CD4-positive, alpha-beta T cell (primary cell): ENCODE results near the gene C1QL4. TPM values are rescaled to one million over a fixed set of nuclear protein-coding genes. Genes with fewer than 3 reads are reported as not detected.
A peak's percentile ranks its signal among the peaks of the same experiment; 100 is the strongest.

Experiments
- ATAC-seq: fragments of 200-7000 bp; cut with Tn5 transposase; one replicate; pipeline ENCODE4 v1.10.0; 2022; ENCODE audit warnings: mild to moderate bottlenecking; ENCODE audit not compliant: poor library complexity
- CTCF ChIA-PET: fragments of 350-600 bp; sonication (Branson Sonifier 250); formaldehyde crosslinking; loops from one replicate; lab custom pipeline; 2021; ENCODE audit warnings: antibody characterized with exemption, inconsistent platforms; lab: Charles Lee
- POLR2A ChIA-PET: fragments of 350-600 bp; sonication (Branson Sonifier 250); formaldehyde crosslinking; loops from one replicate; lab custom pipeline; 2021; ENCODE audit warnings: antibody characterized with exemption, inconsistent platforms; lab: Charles Lee
- DNase-seq, 14 experiments: peaks; one replicate each; pipeline ENCODE4 v3.0.0-alpha.2; 2013 to 2020; ENCODE audit warnings: mixed read lengths in 2 of 14
- H3K27ac ChIP-seq, 2 donors: one replicate each; pipeline versions ENCODE4 v1.5.1 to v1.7.0; 2013; ENCODE audit warnings: low read length in 2 of 2, low read depth in 1 of 2, mild to moderate bottlenecking in 1 of 2
- H3K27me3 ChIP-seq, 2 experiments: 1 replicate in 1 of 2; 2 replicates in 1 of 2; pipeline versions ENCODE4 v1.6.1 to v1.7.0; 2013; ENCODE audit warnings: low read length in 2 of 2, control low read depth in 1 of 2, mild to moderate bottlenecking in 1 of 2, moderate library complexity in 1 of 2; ENCODE audit not compliant: insufficient read depth in 2 of 2, control insufficient read depth in 1 of 2
- H3K36me3 ChIP-seq: one replicate; pipeline ENCODE4 v1.6.1; 2013; ENCODE audit warnings: low read length, control low read depth; ENCODE audit not compliant: insufficient read depth
- H3K4me1 ChIP-seq: one replicate; pipeline ENCODE4 v1.6.1; 2013; ENCODE audit warnings: low read length, control low read depth; ENCODE audit not compliant: insufficient read depth
- H3K4me3 ChIP-seq: one replicate; pipeline ENCODE4 v1.5.1; 2013; ENCODE audit warnings: mild to moderate bottlenecking, low read length, moderate library complexity
- H3K9me3 ChIP-seq, 2 experiments: 1 replicate in 1 of 2; 2 replicates in 1 of 2; pipeline versions ENCODE4 v1.6.1 to v1.7.0; 2013; ENCODE audit warnings: low read length in 2 of 2, mild to moderate bottlenecking in 2 of 2, control low read depth in 1 of 2, moderate library complexity in 1 of 2; ENCODE audit not compliant: control insufficient read depth in 1 of 2, insufficient read depth in 1 of 2
- H3K27ac Mint-ChIP-seq: one replicate; pipeline ENCODE4 v1.8.0; 2020; ENCODE audit warnings: mixed read lengths
- H3K27me3 Mint-ChIP-seq: one replicate; pipeline ENCODE4 v1.8.0; 2021; ENCODE audit warnings: mixed read lengths
- H3K36me3 Mint-ChIP-seq: one replicate; pipeline ENCODE4 v1.8.0; 2021; ENCODE audit warnings: low read depth, mixed read lengths
- H3K4me1 Mint-ChIP-seq: one replicate; pipeline ENCODE4 v1.8.0; 2021; ENCODE audit warnings: low read depth, mixed read lengths
- H3K4me3 Mint-ChIP-seq: one replicate; pipeline ENCODE4 v1.8.0; 2020; ENCODE audit warnings: mild to moderate bottlenecking, mixed read lengths
- H3K9me3 Mint-ChIP-seq: one replicate; pipeline ENCODE4 v1.8.0; 2020; ENCODE audit warnings: mixed read lengths
- CTCF ChIP-seq: fragments of 200-600 bp; IDR thresholded peaks from one replicate; pipeline ENCODE4 v1.8.0; 2022; ENCODE audit warnings: antibody characterized with exemption, mild to moderate bottlenecking
- intact Hi-C, 2 experiments: fragments of 100-400 bp; cut with DNase I in 1 of 2; cut with micrococcal nuclease in 1 of 2; formaldehyde crosslinking; loops; one replicate each; pipeline versions ENCODE4 v1.15.1 to v1.9.0; 2023 to 2025; cut with DNase I, micrococcal nuclease
- total RNA-seq, 174 experiments: library from RNA in 2 of 174; stranded (reverse) in 2 of 174; gene quantifications; one replicate each; pipeline ENCODE4 v1.2.3 and lab custom pipeline; 2021 to 2026

C1QL4 gene
- total RNA-seq, 2 experiments from 2014 or later = not detected

GRCh38 chr12:49345051-49345824 is 8.2 kb upstream of the C1QL4 start:
- Mint-ChIP-seq H3K9me3 (no peaks in the 10 kb centered on the region), H3K36me3 (no peaks in the 10 kb centered on the region), H3K4me3 (peak overlapping the region; percentile 83), H3K27me3 (peaks cover 87% of the 10 kb centered on the region), H3K4me1 (peaks cover 52% of the 10 kb centered on the region), H3K27ac (no peak overlapping the region)
- intact Hi-C loops = no loop called here
- peak overlapping the region; percentile 36 for H3K4me3 ChIP-seq
- H3K9me3 ChIP-seq = peaks cover 0 to 20% of the 10 kb centered on the region in 2 experiments
- H3K36me3 ChIP-seq = no peaks in the 10 kb centered on the region
- no peak for TF ChIP-seq CTCF
- ATAC-seq (no peak), DNase-seq (peak in 3 of 14 experiments; percentile 30 to 48 (median 45))
- ChIA-PET POLR2A (no interaction called here), CTCF (no interaction called here)
- H3K27me3 ChIP-seq = peaks cover 83 to 90% of the 10 kb centered on the region in 2 experiments
- H3K27ac ChIP-seq = no peak overlapping the region
- peaks cover 68% of the 10 kb centered on the region for H3K4me1 ChIP-seq

GRCh38 chr12:49344486-49345050 is 7.6 kb upstream of the C1QL4 start:
- Histone ChIP-seq H3K27ac (no peak overlapping the region), H3K36me3 (no peaks in the 10 kb centered on the region), H3K4me3 (no peak overlapping the region), H3K9me3 (peaks cover 0 to 20% of the 10 kb centered on the region in 2 experiments), H3K27me3 (peaks cover 82 to 84% of the 10 kb centered on the region in 2 experiments), H3K4me1 (peaks cover 68% of the 10 kb centered on the region)
- no peak for ATAC-seq
- Mint-ChIP-seq H3K4me3 (peak overlapping the region; percentile 11), H3K27me3 (peaks cover 89% of the 10 kb centered on the region), H3K4me1 (peaks cover 52% of the 10 kb centered on the region), H3K36me3 (no peaks in the 10 kb centered on the region), H3K9me3 (no peaks in the 10 kb centered on the region), H3K27ac (no peak overlapping the region)
- POLR2A ChIA-PET = interaction anchor here (0.8 kb wide), 1 partner anchor 484 kb away, joined by 4 read pairs; no protein-coding TSS in a partner anchor
- no peak for TF ChIP-seq CTCF
- no peak for DNase-seq
- intact Hi-C loops = no loop called here
- CTCF ChIA-PET = interaction anchor here (3.5 kb wide), 1 partner anchor 12 kb away, joined by 25 read pairs; no protein-coding TSS in a partner anchor

- peak; percentile 21 for ATAC-seq
- Histone ChIP-seq H3K27ac (no peak overlapping the region), H3K36me3 (no peaks in the 10 kb centered on the region), H3K27me3 (peaks cover 75 to 79% of the 10 kb centered on the region in 2 experiments), H3K4me1 (peaks cover 66% of the 10 kb centered on the region), H3K9me3 (peaks cover 0 to 20% of the 10 kb centered on the region in 2 experiments), H3K4me3 (peak overlapping the region; percentile 51)
- Mint-ChIP-seq H3K4me3 (peak overlapping the region; percentile 78), H3K9me3 (no peaks in the 10 kb centered on the region), H3K4me1 (peaks cover 52% of the 10 kb centered on the region), H3K27me3 (peaks cover 89% of the 10 kb centered on the region), H3K27ac (no peak overlapping the region), H3K36me3 (no peaks in the 10 kb centered on the region)
- DNase-seq = peak in 4 of 14 experiments; percentile 44 to 63 (median 51)
- POLR2A ChIA-PET = interaction anchor here (0.8 to 1.5 kb wide), 7 partner anchors 10 to 224 kb away, joined by 3 to 6 read pairs (median 3); partner anchors contain the start of genes PRPH and TROAP
- intact Hi-C loops = loop anchor here (1.0 kb wide), 1 partner anchor 55 kb away; no protein-coding TSS in a partner anchor
- TF ChIP-seq CTCF = no peak
- CTCF ChIA-PET = interaction anchor here (0.9 to 3.5 kb wide), 13 partner anchors 8 to 77 kb away, joined by 3 to 25 read pairs (median 6); partner anchors contain the start of genes SPATS2 and TROAP
Measured at GRCh38 chr12:49342914-49343731, 6.1 kb upstream of the C1QL4 start.
